IgD-negative memory B cell (primary cell): Measurements from ENCODE around the gene RAPGEF4. TPM values are rescaled to one million over a fixed set of nuclear protein-coding genes. Genes with fewer than 3 reads are reported as not detected.

Source experiments
- H3K27ac Mint-ChIP-seq, 3 donors: one replicate each; pipeline ENCODE4 v1.8.0; 2020 to 2022; ENCODE audit warnings: mild to moderate bottlenecking in 3 of 3, mixed read lengths in 3 of 3, moderate library complexity in 1 of 3
- H3K27me3 Mint-ChIP-seq: one replicate; pipeline ENCODE4 v1.8.0; 2021; ENCODE audit warnings: mixed read lengths
- H3K36me3 Mint-ChIP-seq: one replicate; pipeline ENCODE4 v1.8.0; 2020; ENCODE audit warnings: mild to moderate bottlenecking, mixed read lengths
- H3K4me1 Mint-ChIP-seq, 3 donors: one replicate each; pipeline ENCODE4 v1.8.0; 2020 to 2022; ENCODE audit warnings: mixed read lengths in 3 of 3, mild to moderate bottlenecking in 1 of 3
- H3K4me3 Mint-ChIP-seq, 4 donors: one replicate each; pipeline ENCODE4 v1.8.0; 2020 to 2022; ENCODE audit warnings: mild to moderate bottlenecking in 4 of 4, mixed read lengths in 4 of 4, moderate library complexity in 3 of 4
- H3K9me3 Mint-ChIP-seq, 3 donors: one replicate each; pipeline ENCODE4 v1.8.0; 2020 to 2021; ENCODE audit warnings: mixed read lengths in 3 of 3, mild to moderate bottlenecking in 1 of 3
- polyA plus RNA-seq: library from polyadenylated mRNA; unstranded; fragments of 300-500 nt; fragmentation: Illumina TruSeq; gene quantifications from one replicate; pipeline ENCODE4 v1.2.3, GENCODE V29; 2021

The RAPGEF4 gene
- polyA plus RNA-seq, 1 donor from 2014 or later, result not detected

- Mint-ChIP-seq H3K27ac (peak overlapping the region in 1 of 3 donors; percentile 39), H3K36me3 (peaks cover 2% of the 10 kb centered on the region), H3K27me3 (peaks cover 4% of the 10 kb centered on the region), H3K4me1 (peaks cover 0 to 2% (median 0%) of the 10 kb centered on the region in 3 donors), H3K9me3 (no peaks in the 10 kb centered on the region), H3K4me3 (peak overlapping the region in 1 of 4 donors; percentile 45)
Observed at GRCh38 chr2:172926785-172927640, 191.4 kb downstream of the RAPGEF4 start.

- peaks cover 0 to 2% (median 0%) of the 10 kb centered on the region in 3 donors for H3K4me1 Mint-ChIP-seq
- peaks cover 4% of the 10 kb centered on the region for H3K27me3 Mint-ChIP-seq
- no peaks in the 10 kb centered on the region for H3K9me3 Mint-ChIP-seq
- peaks cover 2% of the 10 kb centered on the region for H3K36me3 Mint-ChIP-seq
- no peak overlapping the region for H3K4me3 Mint-ChIP-seq
- H3K27ac Mint-ChIP-seq, result no peak overlapping the region
Observed at GRCh38 chr2:172927641-172928357, 192.2 kb downstream of the RAPGEF4 start.

- peaks cover 2% of the 10 kb centered on the region for H3K36me3 Mint-ChIP-seq
- H3K9me3 Mint-ChIP-seq, result no peaks in the 10 kb centered on the region
- H3K27ac Mint-ChIP-seq, result no peak overlapping the region
Observed at GRCh38 chr2:172928756-172929155, 193.1 kb downstream of the RAPGEF4 start.

GRCh38 chr2:172929644-172930043, 194.0 kb downstream of the RAPGEF4 start:
- Mint-ChIP-seq H3K4me1 (peaks cover 0 to 2% (median 0%) of the 10 kb centered on the region in 3 donors), H3K9me3 (no peaks in the 10 kb centered on the region), H3K36me3 (peaks cover 2% of the 10 kb centered on the region), H3K4me3 (no peak overlapping the region), H3K27ac (no peak overlapping the region), H3K27me3 (peaks cover 4% of the 10 kb centered on the region)

More at GRCh38 chr2:172928756-172929155, 193.1 kb downstream of the RAPGEF4 start:
- H3K4me3 Mint-ChIP-seq, result no peak overlapping the region
- H3K4me1 Mint-ChIP-seq, result peaks cover 0 to 2% (median 0%) of the 10 kb centered on the region in 3 donors
- peaks cover 4% of the 10 kb centered on the region for H3K27me3 Mint-ChIP-seq

- Mint-ChIP-seq H3K9me3 (no peaks in the 10 kb centered on the region), H3K4me1 (peaks cover 0 to 2% (median 0%) of the 10 kb centered on the region in 3 donors), H3K27ac (no peak overlapping the region), H3K4me3 (no peak overlapping the region), H3K27me3 (peaks cover 4% of the 10 kb centered on the region), H3K36me3 (peaks cover 2% of the 10 kb centered on the region)
Observed at GRCh38 chr2:172930871-172931255, 195.2 kb downstream of the RAPGEF4 start.

- Mint-ChIP-seq H3K4me3 (no peak overlapping the region), H3K36me3 (no peaks in the 10 kb centered on the region), H3K27me3 (peaks cover 4% of the 10 kb centered on the region), H3K4me1 (peaks cover 0 to 2% (median 0%) of the 10 kb centered on the region in 3 donors), H3K9me3 (no peaks in the 10 kb centered on the region), H3K27ac (no peak overlapping the region)
Observed at GRCh38 chr2:172931256-172931894, 195.7 kb downstream of the RAPGEF4 start.

GRCh38 chr2:172931918-172932520, 196.4 kb downstream of the RAPGEF4 start:
- Mint-ChIP-seq H3K27ac (no peak overlapping the region), H3K4me3 (no peak overlapping the region), H3K36me3 (no peaks in the 10 kb centered on the region), H3K9me3 (no peaks in the 10 kb centered on the region), H3K4me1 (peaks cover 0 to 2% (median 0%) of the 10 kb centered on the region in 3 donors), H3K27me3 (peaks cover 4% of the 10 kb centered on the region)

- Mint-ChIP-seq H3K4me3 (no peak overlapping the region), H3K27me3 (peaks cover 3% of the 10 kb centered on the region), H3K36me3 (no peaks in the 10 kb centered on the region), H3K9me3 (peaks cover 0 to 20% (median 5%) of the 10 kb centered on the region in 3 donors), H3K4me1 (no peaks in the 10 kb centered on the region), H3K27ac (no peak overlapping the region)
Observed at GRCh38 chr2:172937884-172938712, 202.5 kb downstream of the RAPGEF4 start.

GRCh38 chr2:172938713-172939375, 203.2 kb downstream of the RAPGEF4 start:
- Mint-ChIP-seq H3K4me3 (no peak overlapping the region), H3K27me3 (peaks cover 3% of the 10 kb centered on the region), H3K36me3 (no peaks in the 10 kb centered on the region), H3K9me3 (peaks cover 0 to 20% (median 5%) of the 10 kb centered on the region in 3 donors), H3K4me1 (no peaks in the 10 kb centered on the region), H3K27ac (no peak overlapping the region)

- Mint-ChIP-seq H3K9me3 (peaks cover 0 to 20% (median 5%) of the 10 kb centered on the region in 3 donors), H3K27me3 (peaks cover 4% of the 10 kb centered on the region), H3K4me1 (no peaks in the 10 kb centered on the region), H3K4me3 (no peak overlapping the region), H3K27ac (no peak overlapping the region), H3K36me3 (no peaks in the 10 kb centered on the region)
Observed at GRCh38 chr2:172943539-172943938, 207.9 kb downstream of the RAPGEF4 start.

GRCh38 chr2:172944022-172944793, 208.6 kb downstream of the RAPGEF4 start:
- H3K27ac Mint-ChIP-seq, result no peak overlapping the region
- H3K4me3 Mint-ChIP-seq, result no peak overlapping the region
- H3K36me3 Mint-ChIP-seq, result no peaks in the 10 kb centered on the region

GRCh38 chr2:172944794-172945509, 209.3 kb downstream of the RAPGEF4 start:
- Mint-ChIP-seq H3K36me3 (no peaks in the 10 kb centered on the region), H3K27me3 (peaks cover 5% of the 10 kb centered on the region), H3K4me3 (no peak overlapping the region), H3K9me3 (peaks cover 0 to 14% (median 3%) of the 10 kb centered on the region in 3 donors), H3K27ac (no peak overlapping the region), H3K4me1 (no peaks in the 10 kb centered on the region)

More at GRCh38 chr2:172944022-172944793, 208.6 kb downstream of the RAPGEF4 start:
- H3K27me3 Mint-ChIP-seq, result peaks cover 5% of the 10 kb centered on the region
- peaks cover 0 to 17% (median 5%) of the 10 kb centered on the region in 3 donors for H3K9me3 Mint-ChIP-seq
- no peaks in the 10 kb centered on the region for H3K4me1 Mint-ChIP-seq
